HepG2 (cell line): Measurements from ENCODE around the gene ITGB1. TPM values are rescaled to one million over a fixed set of nuclear protein-coding genes. Genes with fewer than 3 reads are reported as not detected.

Experiments
- ARID3A ChIP-seq: IDR thresholded peaks from 2 replicates; pipeline ENCODE4 v1.6.1; 2012; ENCODE audit warnings: low read depth, low read length, improper control_type of control experiment
- FIP1L1 ChIP-seq: fragments of 200-400 bp; formaldehyde crosslinking; IDR thresholded peaks from 2 replicates; pipeline ENCODE4 v1.6.1; 2018; ENCODE audit warnings: low read depth, mild to moderate bottlenecking, low read length, moderate library complexity, borderline replicate concordance; ENCODE audit not compliant: insufficient read depth
- GABPB1 ChIP-seq: IDR thresholded peaks from 2 replicates; pipeline ENCODE4 v1.6.1; 2016; ENCODE audit warnings: mild to moderate bottlenecking, missing genetic modification reagents, moderate library complexity, missing compliant biosample characterization
- GPBP1L1 ChIP-seq: sonication (generic); formaldehyde crosslinking; IDR thresholded peaks from 2 replicates; pipeline ENCODE4 v1.5.0; 2020; ENCODE audit warnings: mild to moderate bottlenecking, missing genetic modification reagents
- MBD4 ChIP-seq: IDR thresholded peaks from 2 replicates; pipeline ENCODE4 v1.6.1; 2012; ENCODE audit warnings: low read length, inconsistent platforms, borderline replicate concordance
- MTA1 ChIP-seq: sonication (generic); formaldehyde crosslinking; IDR thresholded peaks from 2 replicates; pipeline ENCODE4 v1.4.0; 2020; ENCODE audit warnings: missing genetic modification reagents, mild to moderate bottlenecking, borderline replicate concordance
- MXD4 ChIP-seq: IDR thresholded peaks from 2 replicates; pipeline ENCODE4 v1.6.1; 2016; ENCODE audit warnings: mild to moderate bottlenecking, missing biosample characterization, missing genetic modification reagents
- NFE2L2 ChIP-seq: fragments of 150-350 bp; IDR thresholded peaks from 2 replicates; pipeline ENCODE4 v1.6.1; 2014; ENCODE audit warnings: low read length
- NFIC ChIP-seq: IDR thresholded peaks from 2 replicates; pipeline ENCODE4 v1.6.1; 2012; ENCODE audit warnings: mild to moderate bottlenecking, low read length, inconsistent platforms
- PATZ1 ChIP-seq: sonication (generic); formaldehyde crosslinking; IDR thresholded peaks from 2 replicates; pipeline ENCODE4 v1.4.0; 2020; ENCODE audit warnings: missing genetic modification reagents
- PAWR ChIP-seq: sonication (generic); formaldehyde crosslinking; IDR thresholded peaks from 2 replicates; pipeline ENCODE4 v1.4.0; 2020; ENCODE audit warnings: missing genetic modification reagents, mild to moderate bottlenecking, borderline replicate concordance
- SIX1 ChIP-seq: sonication (generic); formaldehyde crosslinking; IDR thresholded peaks from 2 replicates; pipeline ENCODE4 v1.4.0; 2020; ENCODE audit warnings: missing genetic modification reagents, borderline replicate concordance
- TOE1 ChIP-seq: sonication (generic); formaldehyde crosslinking; IDR thresholded peaks from 2 replicates; pipeline ENCODE4 v1.4.0; 2020; ENCODE audit warnings: mild to moderate bottlenecking, missing genetic modification reagents
- ZNF253 ChIP-seq: sonication (generic); formaldehyde crosslinking; IDR thresholded peaks from 2 replicates; pipeline ENCODE4 v1.8.0; 2022; ENCODE audit warnings: mild to moderate bottlenecking, missing genetic modification reagents, borderline replicate concordance
- polyA plus RNA-seq, 8 experiments: library from polyadenylated mRNA; depleted of rRNA in 3 of 8; stranded (reverse) in 7 of 8; unstranded in 1 of 8; fragments of >200 nt; fragmentation: Illumina TruSeq in 4 of 8; extraction: Trizol in 4 of 8; gene quantifications; 2 replicates each; pipeline versions ENCODE4 v1.2.1 to v1.2.3, GENCODE V29; 2011 to 2016; ENCODE audit warnings: low read depth in 4 of 8, missing spikeins in 1 of 8, mixed read lengths in 1 of 8; ENCODE audit not compliant: insufficient read depth in 1 of 8
- total RNA-seq, 5 experiments: library from RNA; depleted of rRNA; stranded (reverse); fragments of >200 nt; fragmentation: Illumina TruSeq; extraction: Trizol; gene quantifications; 2 replicates each; pipeline ENCODE4 v1.2.3, GENCODE V29; 2016; ENCODE audit warnings: low read depth in 1 of 5
- TF ChIP-seq, protein P1 (sequence below): sonication (generic); formaldehyde crosslinking; IDR thresholded peaks from 2 replicates; pipeline ENCODE4 v1.5.0; 2020; ENCODE audit warnings: missing genetic modification reagents
- TF ChIP-seq, protein P2 (sequence below): sonication (generic); formaldehyde crosslinking; IDR thresholded peaks from 2 replicates; pipeline ENCODE4 v1.8.0; 2022; ENCODE audit warnings: low read depth, missing genetic modification reagents

ITGB1 gene
- total and polyA plus RNA-seq, 2 of the 13 experiments (the other 11 are each of a cell fraction or from before 2014, with no cell fraction given) = 190 to 204 TPM

GRCh38 chr10:32982911-32983909 lies 25.2 kb upstream of the ITGB1 start (continued):
- TF ChIP-seq TOE1 = no peak
- no peak for TF ChIP-seq MTA1 (CRISPR knock-in tag)
- no peak for TF ChIP-seq NFE2L2
- no peak for TF ChIP-seq FIP1L1
- TF ChIP-seq GPBP1L1 (CRISPR knock-in tag) = no peak
- no peak for TF ChIP-seq PAWR (CRISPR knock-in tag)
- TF ChIP-seq, protein P1, sequence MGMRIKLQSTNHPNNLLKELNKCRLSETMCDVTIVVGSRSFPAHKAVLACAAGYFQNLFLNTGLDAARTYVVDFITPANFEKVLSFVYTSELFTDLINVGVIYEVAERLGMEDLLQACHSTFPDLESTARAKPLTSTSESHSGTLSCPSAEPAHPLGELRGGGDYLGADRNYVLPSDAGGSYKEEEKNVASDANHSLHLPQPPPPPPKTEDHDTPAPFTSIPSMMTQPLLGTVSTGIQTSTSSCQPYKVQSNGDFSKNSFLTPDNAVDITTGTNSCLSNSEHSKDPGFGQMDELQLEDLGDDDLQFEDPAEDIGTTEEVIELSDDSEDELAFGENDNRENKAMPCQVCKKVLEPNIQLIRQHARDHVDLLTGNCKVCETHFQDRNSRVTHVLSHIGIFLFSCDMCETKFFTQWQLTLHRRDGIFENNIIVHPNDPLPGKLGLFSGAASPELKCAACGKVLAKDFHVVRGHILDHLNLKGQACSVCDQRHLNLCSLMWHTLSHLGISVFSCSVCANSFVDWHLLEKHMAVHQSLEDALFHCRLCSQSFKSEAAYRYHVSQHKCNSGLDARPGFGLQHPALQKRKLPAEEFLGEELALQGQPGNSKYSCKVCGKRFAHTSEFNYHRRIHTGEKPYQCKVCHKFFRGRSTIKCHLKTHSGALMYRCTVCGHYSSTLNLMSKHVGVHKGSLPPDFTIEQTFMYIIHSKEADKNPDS (CRISPR knock-in tag) = no peak
- peak; percentile 93 for TF ChIP-seq ARID3A
- peak; percentile 39; the same call in 1 of the 2 replicates for TF ChIP-seq PATZ1 (CRISPR knock-in tag)
- no peak for TF ChIP-seq MXD4 (CRISPR knock-in tag)
- no peak; the same call in 1 of the 2 replicates for TF ChIP-seq NFIC
- no peak for TF ChIP-seq MBD4
- TF ChIP-seq ZNF253 (CRISPR knock-in tag) = no peak
- no peak for TF ChIP-seq SIX1 (CRISPR knock-in tag)
- TF ChIP-seq, protein P2, sequence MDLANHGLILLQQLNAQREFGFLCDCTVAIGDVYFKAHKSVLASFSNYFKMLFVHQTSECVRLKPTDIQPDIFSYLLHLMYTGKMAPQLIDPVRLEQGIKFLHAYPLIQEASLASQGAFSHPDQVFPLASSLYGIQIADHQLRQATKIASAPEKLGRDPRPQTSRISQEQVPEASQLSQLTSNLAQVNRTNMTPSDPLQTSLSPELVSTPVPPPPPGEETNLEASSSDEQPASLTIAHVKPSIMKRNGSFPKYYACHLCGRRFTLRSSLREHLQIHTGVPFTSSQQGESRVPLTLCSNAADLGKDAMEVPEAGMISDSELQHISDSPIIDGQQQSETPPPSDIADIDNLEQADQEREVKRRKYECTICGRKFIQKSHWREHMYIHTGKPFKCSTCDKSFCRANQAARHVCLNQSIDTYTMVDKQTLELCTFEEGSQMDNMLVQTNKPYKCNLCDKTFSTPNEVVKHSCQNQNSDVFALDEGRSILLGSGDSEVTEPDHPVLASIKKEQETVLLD = no peak
- no peak for TF ChIP-seq GABPB1
